ENCODE data around the gene BAMBI.

GRCh38 chr10:28686835-28687682 is 9.7 kb downstream of the BAMBI start:
- TF ChIP-seq ZNF274 (IDR thresholded peaks at IDR 0.05; ENCODE audit: low read depth, low read length) (no peak), SUZ12 (IDR thresholded peaks at IDR 0.05; ENCODE audit: extremely low read depth, insufficient read depth, insufficient read length) (no peak)

All from NT2/D1 (cell line).